Measurements from ENCODE around the gene GNG10.

GRCh38 chr9:111711548-111711947, 50.1 kb downstream of the GNG10 start:
- TF ChIP-seq, protein P1, sequence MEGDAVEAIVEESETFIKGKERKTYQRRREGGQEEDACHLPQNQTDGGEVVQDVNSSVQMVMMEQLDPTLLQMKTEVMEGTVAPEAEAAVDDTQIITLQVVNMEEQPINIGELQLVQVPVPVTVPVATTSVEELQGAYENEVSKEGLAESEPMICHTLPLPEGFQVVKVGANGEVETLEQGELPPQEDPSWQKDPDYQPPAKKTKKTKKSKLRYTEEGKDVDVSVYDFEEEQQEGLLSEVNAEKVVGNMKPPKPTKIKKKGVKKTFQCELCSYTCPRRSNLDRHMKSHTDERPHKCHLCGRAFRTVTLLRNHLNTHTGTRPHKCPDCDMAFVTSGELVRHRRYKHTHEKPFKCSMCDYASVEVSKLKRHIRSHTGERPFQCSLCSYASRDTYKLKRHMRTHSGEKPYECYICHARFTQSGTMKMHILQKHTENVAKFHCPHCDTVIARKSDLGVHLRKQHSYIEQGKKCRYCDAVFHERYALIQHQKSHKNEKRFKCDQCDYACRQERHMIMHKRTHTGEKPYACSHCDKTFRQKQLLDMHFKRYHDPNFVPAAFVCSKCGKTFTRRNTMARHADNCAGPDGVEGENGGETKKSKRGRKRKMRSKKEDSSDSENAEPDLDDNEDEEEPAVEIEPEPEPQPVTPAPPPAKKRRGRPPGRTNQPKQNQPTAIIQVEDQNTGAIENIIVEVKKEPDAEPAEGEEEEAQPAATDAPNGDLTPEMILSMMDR (IDR thresholded peaks at IDR 0.05) = no peak
- TF ChIP-seq POLR2A (IDR thresholded peaks at IDR 0.05) = no peak
